BJ (cell line): ENCODE results near the gene BCL10. TPM values are rescaled to one million over a fixed set of nuclear protein-coding genes. Genes with fewer than 3 reads are reported as not detected.

Source experiments
- CTCF ChIA-PET: fragments of 350-600 bp; formaldehyde crosslinking; extraction: SDS; loops from one replicate; lab custom pipeline; 2021; ENCODE audit warnings: antibody characterized with exemption, inconsistent platforms; lab: Yijun Ruan, JAX
- POLR2A ChIA-PET: fragments of 300-600 bp; sonication (Branson Sonifier 250); formaldehyde crosslinking; extraction: SDS; loops from one replicate; lab custom pipeline; 2021; ENCODE audit warnings: antibody characterized with exemption; lab: Charles Lee
- DNase-seq: peaks from one replicate; pipeline ENCODE4 v3.0.0-alpha.2; 2011; ENCODE audit warnings: low read depth
- H3K27me3 ChIP-seq: 2 replicates; pipeline ENCODE4 v1.6.0; 2011; ENCODE audit warnings: low read length; ENCODE audit not compliant: control insufficient read depth, insufficient read depth
- H3K36me3 ChIP-seq: 2 replicates; pipeline ENCODE4 v1.5.1; 2011; ENCODE audit warnings: low read length; ENCODE audit not compliant: control insufficient read depth, insufficient read depth
- H3K4me3 ChIP-seq: 2 replicates; pipeline ENCODE4 v1.5.1; 2011; ENCODE audit warnings: low read depth, mild to moderate bottlenecking, control low read depth, low read length
- polyA minus RNA-seq: library from RNA; depleted of rRNA, polyadenylated mRNA; stranded (reverse); fragments of >200 nt; gene quantifications from 2 replicates; pipeline ENCODE4 v1.2.3, GENCODE V29; 2011; rRNA and poly(A)+ RNA removed
- polyA plus RNA-seq: library from polyadenylated mRNA; depleted of rRNA; stranded (reverse); fragments of >200 nt; gene quantifications from 2 replicates; pipeline ENCODE4 v1.2.3, GENCODE V29; 2011; rRNA removed
- TF ChIP-seq, protein P1 (sequence below): IDR thresholded peaks from 2 replicates; pipeline ENCODE4 v1.5.1; 2011; ENCODE audit warnings: low read depth, mild to moderate bottlenecking, control low read depth, inconsistent platforms, low read length, moderate library complexity; ENCODE audit not compliant: insufficient read depth

BCL10 gene
- polyA plus RNA-seq = 7.8 and 11.6 TPM in 2 replicates
- 9.8 and 11.6 TPM in 2 replicates for polyA minus RNA-seq

- ChIA-PET POLR2A (interaction anchor here (0.6 to 1.3 kb wide), 5 partner anchors 17 to 304 kb away, joined by 4 read pairs; partner anchors contain the start of genes C1orf52 and CCN1), CTCF (interaction anchor here (1.0 to 10.2 kb wide), 7 partner anchors 8 to 332 kb away, joined by 3 to 74 read pairs (median 5); partner anchors contain the start of gene C1orf52)
- peak within 1 kb of the TSS; percentile 90 for H3K4me3 ChIP-seq
- TF ChIP-seq, protein P1, sequence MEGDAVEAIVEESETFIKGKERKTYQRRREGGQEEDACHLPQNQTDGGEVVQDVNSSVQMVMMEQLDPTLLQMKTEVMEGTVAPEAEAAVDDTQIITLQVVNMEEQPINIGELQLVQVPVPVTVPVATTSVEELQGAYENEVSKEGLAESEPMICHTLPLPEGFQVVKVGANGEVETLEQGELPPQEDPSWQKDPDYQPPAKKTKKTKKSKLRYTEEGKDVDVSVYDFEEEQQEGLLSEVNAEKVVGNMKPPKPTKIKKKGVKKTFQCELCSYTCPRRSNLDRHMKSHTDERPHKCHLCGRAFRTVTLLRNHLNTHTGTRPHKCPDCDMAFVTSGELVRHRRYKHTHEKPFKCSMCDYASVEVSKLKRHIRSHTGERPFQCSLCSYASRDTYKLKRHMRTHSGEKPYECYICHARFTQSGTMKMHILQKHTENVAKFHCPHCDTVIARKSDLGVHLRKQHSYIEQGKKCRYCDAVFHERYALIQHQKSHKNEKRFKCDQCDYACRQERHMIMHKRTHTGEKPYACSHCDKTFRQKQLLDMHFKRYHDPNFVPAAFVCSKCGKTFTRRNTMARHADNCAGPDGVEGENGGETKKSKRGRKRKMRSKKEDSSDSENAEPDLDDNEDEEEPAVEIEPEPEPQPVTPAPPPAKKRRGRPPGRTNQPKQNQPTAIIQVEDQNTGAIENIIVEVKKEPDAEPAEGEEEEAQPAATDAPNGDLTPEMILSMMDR = no peak
- H3K27me3 ChIP-seq = no peaks in the 10 kb centered on the region
- peak; percentile 93 for DNase-seq
- no peaks in the 10 kb centered on the region for H3K36me3 ChIP-seq
These were observed at the start of gene BCL10 for GRCh38 chr1:85276215-85276977. TSS of gene BCL10 (minus strand) at chr1:85276632. CDS start at chr1:85276352, 280 bp downstream.

DNA sequence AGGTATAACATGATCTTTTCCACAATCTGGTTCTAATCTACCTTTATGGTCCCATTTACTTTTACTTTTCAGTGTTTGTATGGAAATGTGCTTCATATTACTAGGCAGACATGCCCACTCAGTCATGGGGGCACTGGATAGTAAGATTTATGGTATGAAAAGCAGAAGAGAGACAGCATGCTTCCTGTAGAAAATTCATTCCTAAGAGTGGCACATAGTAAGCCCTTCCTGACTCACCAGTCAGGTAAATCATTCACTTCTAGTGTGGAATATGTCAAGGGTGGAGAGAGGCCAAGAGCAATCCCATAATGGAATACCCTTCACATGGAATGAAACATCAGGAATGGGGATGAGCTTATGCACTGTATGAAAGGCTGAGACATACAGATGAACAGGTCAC lies 49.5 kb upstream of the BCL10 start:
- Histone ChIP-seq H3K27me3 (no peaks in the 10 kb centered on the region), H3K36me3 (no peaks in the 10 kb centered on the region), H3K4me3 (no peak overlapping the region)
- ChIA-PET CTCF (interaction anchor here (1.4 to 1.7 kb wide), 2 partner anchors 10 to 17 kb away, joined by 3 to 4 read pairs; no protein-coding TSS in a partner anchor), POLR2A (no interaction called here)
- DNase-seq = no peak
- TF ChIP-seq, protein P1 = no peak

DNA sequence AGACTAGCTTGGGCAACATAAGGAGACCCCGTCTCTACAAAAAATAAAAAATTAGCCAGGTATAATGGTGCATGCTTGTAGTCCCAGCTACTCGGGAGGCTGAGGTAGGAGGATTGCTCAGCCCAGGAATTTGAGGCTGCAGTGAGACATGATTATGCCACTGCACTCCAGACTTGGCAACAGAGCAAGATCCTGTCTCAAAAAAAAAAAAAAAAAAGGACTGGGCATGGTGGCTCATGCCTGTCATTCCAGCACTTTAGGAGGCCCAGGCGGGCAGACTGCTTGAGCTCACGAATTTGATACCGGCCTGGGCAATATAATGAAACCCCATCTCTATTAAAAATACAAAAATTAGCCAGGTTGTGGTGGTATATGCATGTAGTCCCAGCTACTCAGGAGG lies 47.3 kb upstream of the BCL10 start:
- ChIA-PET CTCF (interaction anchor here (1.3 to 1.5 kb wide), 2 partner anchors 20 to 139 kb away, joined by 3 read pairs; no protein-coding TSS in a partner anchor), POLR2A (interaction anchor here (0.6 kb wide), 2 partner anchors 260 to 282 kb away, joined by 3 to 4 read pairs; no protein-coding TSS in a partner anchor)
- H3K27me3 ChIP-seq = no peaks in the 10 kb centered on the region
- DNase-seq = no peak
- H3K36me3 ChIP-seq = no peaks in the 10 kb centered on the region
- no peak overlapping the region for H3K4me3 ChIP-seq
- TF ChIP-seq, protein P1 = no peak

- TF ChIP-seq, protein P1 = no peak
- ChIA-PET POLR2A (no interaction called here), CTCF (interaction anchor here (1.3 kb wide), 1 partner anchor 140 kb away, joined by 3 read pairs; no protein-coding TSS in a partner anchor)
- Histone ChIP-seq H3K4me3 (no peak overlapping the region), H3K36me3 (no peaks in the 10 kb centered on the region), H3K27me3 (no peaks in the 10 kb centered on the region)
- no peak for DNase-seq
These were observed 46.2 kb upstream of the BCL10 start for GRCh38 chr1:85322655-85323054.

- TF ChIP-seq, protein P1 = no peak
- H3K36me3 ChIP-seq = no peaks in the 10 kb centered on the region
- POLR2A ChIA-PET = interaction anchor here (0.6 to 0.7 kb wide), 5 partner anchors 22 to 1075 kb away, joined by 3 to 12 read pairs (median 10); partner anchors contain the start of gene ODF2L
- no peaks in the 10 kb centered on the region for H3K27me3 ChIP-seq
- no peak for DNase-seq
- no peak overlapping the region for H3K4me3 ChIP-seq
- CTCF ChIA-PET = interaction anchor here (0.6 kb wide), 1 partner anchor 22 kb away, joined by 3 read pairs; no protein-coding TSS in a partner anchor
These were observed 45.0 kb upstream of the BCL10 start for GRCh38 chr1:85321237-85321964.
